ENCODE results near the gene FUOM.

FUOM gene

GRCh38 chr10:133400624-133401424 is 43.0 kb upstream of the FUOM start:
- TF ChIP-seq CTCF (IDR thresholded peaks at IDR 0.05), result no peak

- TF ChIP-seq CTCF (IDR thresholded peaks at IDR 0.05), result no peak
These were observed 41.3 kb upstream of the FUOM start for GRCh38 chr10:133399123-133399601.

- TF ChIP-seq CTCF (IDR thresholded peaks at IDR 0.05), result no peak
These were observed 40.1 kb upstream of the FUOM start for GRCh38 chr10:133397938-133398337.

- TF ChIP-seq CTCF (IDR thresholded peaks at IDR 0.05), result no peak
These were observed 38.3 kb upstream of the FUOM start for GRCh38 chr10:133396035-133396624.

GRCh38 chr10:133394801-133395221 is 37.0 kb upstream of the FUOM start:
- no peak for TF ChIP-seq CTCF (IDR thresholded peaks at IDR 0.05)

GRCh38 chr10:133394064-133394663 is 36.3 kb upstream of the FUOM start, which contains the start of gene MTG1:
Gene MTG1 (plus strand): TSS chr10:133394157. CDS start chr10:133394221, 64 bp downstream.
- TF ChIP-seq CTCF (IDR thresholded peaks at IDR 0.05), result no peak

GRCh38 chr10:133393401-133394063 is 35.7 kb upstream of the FUOM start:
- TF ChIP-seq CTCF (IDR thresholded peaks at IDR 0.05), result no peak

Measured in LNCAP (cell line).